Upper lobe of left lung (tissue), 6 donors: ENCODE data around the gene LRRC39. TPM values are rescaled to one million over a fixed set of nuclear protein-coding genes. Genes with fewer than 3 reads are reported as not detected.

ENCODE experiments used
- ATAC-seq, 2 donors: fragments of 200-7000 bp; cut with Tn5 transposase; one replicate each; pipeline ENCODE4 v1.9.1; 2022; ENCODE audit warnings: mild to moderate bottlenecking in 2 of 2, moderate library complexity in 2 of 2; ENCODE audit not compliant: low FRiP score in 2 of 2
- DNase-seq, 2 donors: peaks; one replicate each; pipeline ENCODE4 v3.0.0-alpha.2; 2019 to 2020
- H3K27ac ChIP-seq, 4 donors: fragments of 200-600 bp; sonication (generic); one replicate each; pipeline ENCODE4 v1.5.1; 2016 to 2019
- H3K27me3 ChIP-seq, 4 donors: fragments of 200-600 bp; sonication (generic); one replicate each; pipeline ENCODE4 v1.5.1; 2017 to 2019
- H3K36me3 ChIP-seq, 4 donors: fragments of 200-600 bp; sonication (generic); one replicate each; pipeline ENCODE4 v1.5.1; 2016 to 2019
- H3K4me1 ChIP-seq, 4 donors: fragments of 200-600 bp; sonication (generic); one replicate each; pipeline ENCODE4 v1.5.1; 2018 to 2019
- H3K4me3 ChIP-seq, 4 donors: fragments of 200-600 bp; sonication (generic); one replicate each; pipeline ENCODE4 v1.5.1; 2017 to 2019; ENCODE audit warnings: mild to moderate bottlenecking in 2 of 4, moderate library complexity in 1 of 4
- H3K9me3 ChIP-seq, 4 donors: fragments of 200-600 bp; sonication (generic); one replicate each; pipeline ENCODE4 v1.5.1; 2018 to 2019
- CTCF ChIP-seq, 6 experiments: fragments of 450-650 bp in 4 of 6; fragments of 200-600 bp in 2 of 6; sonication (generic) in 2 of 6; IDR thresholded peaks; one replicate each; pipeline ENCODE4 v1.5.1; 2016 to 2019; ENCODE audit warnings: antibody characterized with exemption in 6 of 6
- EP300 ChIP-seq, 4 donors: sonication (generic); formaldehyde crosslinking; IDR thresholded peaks; one replicate each; pipeline ENCODE4 v1.5.1; 2017; ENCODE audit warnings: antibody characterized with exemption in 4 of 4, control low read depth in 2 of 4
- POLR2A ChIP-seq, 4 donors: fragments of 450-650 bp; IDR thresholded peaks; one replicate each; pipeline ENCODE4 v1.5.1; 2016 to 2017; ENCODE audit warnings: antibody characterized with exemption in 4 of 4, mild to moderate bottlenecking in 2 of 4
- POLR2AphosphoS5 ChIP-seq, 2 donors: sonication (generic); formaldehyde crosslinking; IDR thresholded peaks; one replicate each; pipeline ENCODE4 v1.5.1; 2017; ENCODE audit warnings: antibody characterized with exemption in 2 of 2
- WGBS, 2 donors: methylation state at CpG; one replicate each; pipeline ENCODE4 v1.1.5; 2017 to 2018; 5-methylcytosine and 5-hydroxymethylcytosine counted together
- total RNA-seq, 6 donors: library from RNA; depleted of rRNA in 4 of 6; stranded (reverse); fragments of >200 nt in 4 of 6; gene quantifications; one replicate each; pipeline versions ENCODE4 v1.1.0 to v1.2.1, GENCODE V29; 2016 to 2021
- donor health status: DM: no; HTN: no; CAD: no; lungs with moderate emphysema.
- donor health status: DM: no; HTN: yes; CAD: no; lungs with severe emphysema.

LRRC39 gene
- total RNA-seq, 6 donors from 2014 or later, result 0.86 to 7.2 (median 2.8) TPM; not detected in 1

GRCh38 chr1:100130552-100131077, 47.4 kb downstream of the LRRC39 start:
- no peaks in the 10 kb centered on the region for H3K36me3 ChIP-seq
- WGBS, 2 donors, result 60 to 74% methylated on average over 5 of the region's 5 CpGs
- no peaks in the 10 kb centered on the region for H3K27me3 ChIP-seq
- no peaks in the 10 kb centered on the region for H3K9me3 ChIP-seq
- no peak overlapping the region for H3K4me3 ChIP-seq
- no peak overlapping the region for H3K27ac ChIP-seq
- DNase-seq (no peak), ATAC-seq (no peak)
- H3K4me1 ChIP-seq, result peaks cover 16 to 28% (median 22%) of the 10 kb centered on the region in 4 donors
- TF ChIP-seq EP300 (IDR thresholded peaks at IDR 0.05) (no peak), POLR2AphosphoS5 (IDR thresholded peaks at IDR 0.05) (no peak), CTCF (IDR thresholded peaks at IDR 0.05) (no peak), POLR2A (IDR thresholded peaks at IDR 0.05) (no peak)

- Histone ChIP-seq H3K9me3 (no peaks in the 10 kb centered on the region), H3K4me3 (no peak overlapping the region), H3K36me3 (no peaks in the 10 kb centered on the region), H3K4me1 (peaks cover 5 to 9% (median 7%) of the 10 kb centered on the region in 4 donors), H3K27me3 (no peaks in the 10 kb centered on the region), H3K27ac (no peak overlapping the region)
- WGBS, 2 donors, result 70 to 79% methylated on average over 1 of the region's 1 CpG
- no peak for DNase-seq
- no peak for TF ChIP-seq CTCF (IDR thresholded peaks at IDR 0.05)
- no peak for TF ChIP-seq EP300 (IDR thresholded peaks at IDR 0.05)
- TF ChIP-seq POLR2AphosphoS5 (IDR thresholded peaks at IDR 0.05), result no peak
- no peak for TF ChIP-seq POLR2A (IDR thresholded peaks at IDR 0.05)
- ATAC-seq, result no peak
Measured at GRCh38 chr1:100127226-100127625, 50.8 kb downstream of the LRRC39 start.

- 83 to 97% methylated on average over 1 of the region's 1 CpG for WGBS, 2 donors
- ATAC-seq (no peak), DNase-seq (no peak)
- Histone ChIP-seq H3K4me1 (no peaks in the 10 kb centered on the region), H3K27ac (no peak overlapping the region), H3K27me3 (no peaks in the 10 kb centered on the region), H3K4me3 (no peak overlapping the region), H3K36me3 (peaks cover 0 to 13% (median 4%) of the 10 kb centered on the region in 4 donors), H3K9me3 (no peaks in the 10 kb centered on the region)
- TF ChIP-seq CTCF (IDR thresholded peaks at IDR 0.05), result no peak
- TF ChIP-seq POLR2A (IDR thresholded peaks at IDR 0.05), result no peak
- no peak for TF ChIP-seq POLR2AphosphoS5 (IDR thresholded peaks at IDR 0.05)
- no peak for TF ChIP-seq EP300 (IDR thresholded peaks at IDR 0.05)
Measured at GRCh38 chr1:100122177-100122576, 55.9 kb downstream of the LRRC39 start.

GRCh38 chr1:100115524-100115923, 62.5 kb downstream of the LRRC39 start:
- Histone ChIP-seq H3K27ac (no peak overlapping the region), H3K4me3 (no peak overlapping the region), H3K9me3 (no peaks in the 10 kb centered on the region), H3K27me3 (no peaks in the 10 kb centered on the region), H3K36me3 (peaks cover 0 to 12% (median 4%) of the 10 kb centered on the region in 4 donors), H3K4me1 (no peaks in the 10 kb centered on the region)
- DNase-seq, result no peak
- no peak for ATAC-seq
- 98 to 99% methylated on average over 4 of the region's 4 CpGs for WGBS, 2 donors
- TF ChIP-seq CTCF (IDR thresholded peaks at IDR 0.05), result no peak
- no peak for TF ChIP-seq POLR2A (IDR thresholded peaks at IDR 0.05)
- TF ChIP-seq POLR2AphosphoS5 (IDR thresholded peaks at IDR 0.05), result no peak
- TF ChIP-seq EP300 (IDR thresholded peaks at IDR 0.05), result no peak

- TF ChIP-seq POLR2AphosphoS5 (IDR thresholded peaks at IDR 0.05) (no peak), POLR2A (IDR thresholded peaks at IDR 0.05) (no peak), CTCF (IDR thresholded peaks at IDR 0.05) (no peak), EP300 (IDR thresholded peaks at IDR 0.05) (no peak)
- Histone ChIP-seq H3K4me3 (no peak overlapping the region), H3K27me3 (no peaks in the 10 kb centered on the region), H3K4me1 (no peaks in the 10 kb centered on the region), H3K36me3 (peaks cover 0 to 24% (median 3%) of the 10 kb centered on the region in 4 donors), H3K9me3 (no peaks in the 10 kb centered on the region), H3K27ac (no peak overlapping the region)
- DNase-seq (no peak), ATAC-seq (no peak)
Measured at GRCh38 chr1:100109554-100110066, 68.4 kb downstream of the LRRC39 start.
